Amniotic stem cell (primary cell): ENCODE measurements around the gene DYNC2H1.

Experiments used
- DNase-seq: peaks from one replicate; lab custom pipeline; 2025; lab: John Stamatoyannopoulos, UW

The DYNC2H1 gene

GRCh38 chr11:103453915-103454709 is 344.9 kb downstream of the DYNC2H1 start:
- DNase-seq: no peak

GRCh38 chr11:103464420-103464819 is 355.2 kb downstream of the DYNC2H1 start:
- no peak for DNase-seq

- DNase-seq: no peak
These were observed 356.4 kb downstream of the DYNC2H1 start for GRCh38 chr11:103465555-103466140.

- DNase-seq: no peak
These were observed 362.3 kb downstream of the DYNC2H1 start for GRCh38 chr11:103471546-103471945.

GRCh38 chr11:103476874-103477273 is 367.6 kb downstream of the DYNC2H1 start:
- DNase-seq: no peak

GRCh38 chr11:103480421-103480820 is 371.2 kb downstream of the DYNC2H1 start:
- DNase-seq: no peak

GRCh38 chr11:103483996-103484395 is 374.8 kb downstream of the DYNC2H1 start:
- no peak for DNase-seq

GRCh38 chr11:103484545-103484944 is 375.3 kb downstream of the DYNC2H1 start:
- DNase-seq: no peak

GRCh38 chr11:103486604-103487003 is 377.4 kb downstream of the DYNC2H1 start:
- no peak for DNase-seq

- no peak for DNase-seq
These were observed 377.9 kb downstream of the DYNC2H1 start for GRCh38 chr11:103487113-103487512.

- DNase-seq: no peak
These were observed 378.8 kb downstream of the DYNC2H1 start for GRCh38 chr11:103488031-103488461.

- no peak for DNase-seq
These were observed 379.4 kb downstream of the DYNC2H1 start for GRCh38 chr11:103488579-103488978.

- no peak for DNase-seq
These were observed 382.6 kb downstream of the DYNC2H1 start for GRCh38 chr11:103491777-103492176.

- no peak for DNase-seq
These were observed 385.3 kb downstream of the DYNC2H1 start for GRCh38 chr11:103494491-103494890.

- DNase-seq: no peak
These were observed 388.0 kb downstream of the DYNC2H1 start for GRCh38 chr11:103497268-103497667.

GRCh38 chr11:103499710-103500340 is 390.6 kb downstream of the DYNC2H1 start:
- no peak for DNase-seq

- DNase-seq: no peak
These were observed 406.1 kb downstream of the DYNC2H1 start for GRCh38 chr11:103515283-103515682.

- no peak for DNase-seq
These were observed 411.6 kb downstream of the DYNC2H1 start for GRCh38 chr11:103520792-103521191.

- DNase-seq: no peak
These were observed 415.8 kb downstream of the DYNC2H1 start for GRCh38 chr11:103525069-103525468.

GRCh38 chr11:103528046-103528445 is 418.8 kb downstream of the DYNC2H1 start:
- no peak for DNase-seq

GRCh38 chr11:103528596-103528995 is 419.4 kb downstream of the DYNC2H1 start:
- no peak for DNase-seq

- peak; percentile 46 for DNase-seq
These were observed 420.0 kb downstream of the DYNC2H1 start for GRCh38 chr11:103529181-103529684.
